Smooth muscle cell of the pulmonary artery (primary cell): Measurements from ENCODE around the gene FMN2. TPM values are rescaled to one million over a fixed set of nuclear protein-coding genes. Genes with fewer than 3 reads are reported as not detected.

Experiments used
- total RNA-seq: library from RNA; depleted of rRNA; stranded (reverse); fragments of >200 nt; gene quantifications from 2 replicates; pipeline ENCODE4 v1.2.3, GENCODE V29; 2014

The FMN2 gene
- total RNA-seq: 17.4 and 21.0 TPM in 2 replicates

DNA sequence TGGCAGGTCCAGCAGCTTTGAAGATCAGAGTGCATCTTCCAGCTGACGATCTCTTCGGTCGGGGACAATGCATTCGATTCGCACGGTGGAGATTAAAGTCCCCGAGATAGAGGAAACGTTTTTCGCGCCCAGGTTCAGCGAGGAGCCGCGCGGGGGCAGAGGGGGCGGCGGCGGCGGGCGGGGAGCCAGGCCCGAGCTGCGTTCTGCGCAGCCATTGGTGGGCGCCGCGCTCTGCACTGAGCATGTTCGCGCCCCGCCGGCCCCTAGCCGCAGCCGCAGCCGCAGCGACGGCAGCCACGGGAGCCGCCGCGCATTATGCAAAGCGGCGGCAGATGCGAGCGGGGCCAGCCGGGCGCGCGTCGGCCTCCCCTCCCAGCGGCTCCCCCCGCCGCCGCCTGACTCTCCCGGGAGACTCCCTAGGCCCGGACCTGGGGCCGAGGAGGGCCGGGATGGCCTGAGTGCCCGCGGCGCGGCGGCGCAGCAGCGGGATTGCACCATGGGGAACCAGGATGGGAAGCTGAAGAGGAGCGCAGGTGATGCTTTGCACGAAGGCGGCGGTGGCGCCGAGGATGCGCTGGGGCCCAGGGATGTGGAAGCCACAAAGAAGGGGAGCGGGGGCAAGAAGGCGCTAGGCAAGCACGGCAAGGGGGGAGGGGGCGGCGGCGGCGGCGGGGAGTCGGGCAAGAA is at the start of gene FMN2:
Gene FMN2, plus strand, starts transcription at position 270 of the 687 bp plus-strand sequence. Its CDS starts 227 bp downstream, at position 497.

